ENCODE measurements around the gene MFAP5. TPM values are rescaled to one million over a fixed set of nuclear protein-coding genes. Genes with fewer than 3 reads are reported as not detected.

MFAP5 gene
- total RNA-seq, 1 donor from 2014 or later: 2.8 TPM

DNA sequence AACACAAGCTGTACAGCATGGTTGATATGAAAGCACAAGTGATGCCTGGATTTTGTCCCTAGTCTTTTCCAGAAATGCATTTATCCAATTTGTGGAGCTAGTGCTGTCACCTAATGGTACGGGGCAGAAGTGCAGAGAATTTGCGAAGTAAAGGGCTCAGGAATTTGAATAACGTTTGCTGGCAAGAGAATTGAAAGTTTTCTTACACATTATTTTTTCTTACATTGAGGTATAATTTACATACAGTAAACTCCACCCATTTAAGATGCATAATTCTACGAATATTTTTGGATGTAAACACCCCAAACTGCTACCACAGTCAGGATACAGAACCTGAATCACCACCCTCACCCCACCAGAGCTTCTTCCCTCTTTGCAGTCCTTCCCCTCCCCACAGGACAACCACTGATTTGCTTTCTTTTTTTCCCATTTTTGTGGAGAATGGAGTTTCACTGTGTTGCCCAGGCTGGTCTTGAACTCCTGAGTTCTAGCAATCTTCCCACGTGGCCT, 53.5 kb downstream of the MFAP5 start:
- intact Hi-C loops (cut with DNase I): loop anchor here (10.0 kb wide), 1 partner anchor 64 kb away; the partner anchor contains the start of gene CLEC4E
- H3K27me3 ChIP-seq: no peaks in the 10 kb centered on the region
- peak; percentile 72 for TF ChIP-seq CTCF (IDR thresholded peaks at IDR 0.05)
- H3K9me3 ChIP-seq: no peaks in the 10 kb centered on the region
- H3K4me3 ChIP-seq: no peak overlapping the region
- H3K4me1 ChIP-seq: no peaks in the 10 kb centered on the region
- H3K36me3 ChIP-seq: no peaks in the 10 kb centered on the region
- H3K27ac ChIP-seq: no peak overlapping the region
- DNase-seq: no peak
- peak; percentile 74 for ATAC-seq

- intact Hi-C loops (cut with DNase I): loop anchor here (10.0 kb wide), 1 partner anchor 62 kb away; the partner anchor contains the start of gene CLEC4E
- H3K36me3 ChIP-seq: no peaks in the 10 kb centered on the region
Observed at GRCh38 chr12:8606890-8607289, 55.7 kb downstream of the MFAP5 start.

GRCh38 chr12:8605057-8605456, 57.6 kb downstream of the MFAP5 start:
- Histone ChIP-seq H3K27ac (no peak overlapping the region), H3K4me3 (no peak overlapping the region), H3K4me1 (no peaks in the 10 kb centered on the region), H3K36me3 (no peaks in the 10 kb centered on the region), H3K27me3 (no peaks in the 10 kb centered on the region), H3K9me3 (no peaks in the 10 kb centered on the region)
- no peak for TF ChIP-seq CTCF (IDR thresholded peaks at IDR 0.05)
- intact Hi-C loops (cut with DNase I): loop anchor here (10.0 kb wide), 1 partner anchor 60 kb away; the partner anchor contains the start of gene CLEC4E
- ATAC-seq: no peak
- DNase-seq: no peak

More at GRCh38 chr12:8606890-8607289, 55.7 kb downstream of the MFAP5 start:
- no peaks in the 10 kb centered on the region for H3K27me3 ChIP-seq
- DNase-seq (no peak), ATAC-seq (no peak)
- no peaks in the 10 kb centered on the region for H3K4me1 ChIP-seq
- H3K4me3 ChIP-seq: no peak overlapping the region
- no peak overlapping the region for H3K27ac ChIP-seq
- no peaks in the 10 kb centered on the region for H3K9me3 ChIP-seq
- TF ChIP-seq CTCF (IDR thresholded peaks at IDR 0.05): no peak

DNA sequence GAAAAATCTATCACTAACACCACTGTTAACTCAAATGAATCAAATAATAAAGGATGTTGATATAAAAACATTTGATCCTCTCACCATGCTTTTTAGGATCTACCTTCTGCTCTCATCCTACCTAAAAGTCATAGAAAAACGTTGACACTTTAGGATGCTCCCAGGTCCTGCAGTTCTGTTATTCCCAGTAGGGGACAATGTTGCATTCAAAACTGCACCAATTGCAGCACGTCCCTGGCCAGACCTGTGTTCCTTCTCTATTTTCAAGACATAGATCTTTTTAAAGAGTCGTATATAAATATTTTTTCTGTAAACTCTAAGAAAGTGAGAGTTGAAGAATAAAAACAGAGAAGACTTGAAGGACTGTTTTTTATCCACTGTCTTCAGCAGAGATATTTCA, 58.8 kb downstream of the MFAP5 start:
- H3K4me1 ChIP-seq: no peaks in the 10 kb centered on the region
- no peak overlapping the region for H3K27ac ChIP-seq
- TF ChIP-seq CTCF (IDR thresholded peaks at IDR 0.05): no peak
- H3K9me3 ChIP-seq: no peaks in the 10 kb centered on the region
- no peaks in the 10 kb centered on the region for H3K36me3 ChIP-seq
- H3K27me3 ChIP-seq: no peaks in the 10 kb centered on the region
- no peak overlapping the region for H3K4me3 ChIP-seq
- DNase-seq (no peak), ATAC-seq (peak; percentile 49)
- intact Hi-C loops (cut with DNase I): loop anchor here (10.0 kb wide), 1 partner anchor 59 kb away; the partner anchor contains the start of gene CLEC4E

- intact Hi-C loops (cut with DNase I): loop anchor here (10.0 kb wide), 1 partner anchor 58 kb away; the partner anchor contains the start of gene CLEC4E
- no peak for TF ChIP-seq CTCF (IDR thresholded peaks at IDR 0.05)
- H3K27ac ChIP-seq: no peak overlapping the region
- no peak for ATAC-seq
- no peaks in the 10 kb centered on the region for H3K9me3 ChIP-seq
- no peak overlapping the region for H3K4me3 ChIP-seq
- no peaks in the 10 kb centered on the region for H3K27me3 ChIP-seq
- H3K36me3 ChIP-seq: no peaks in the 10 kb centered on the region
- no peak for DNase-seq
- no peaks in the 10 kb centered on the region for H3K4me1 ChIP-seq
Observed at GRCh38 chr12:8603286-8603685, 59.3 kb downstream of the MFAP5 start.

Measured in upper lobe of right lung (tissue), 1 donor.